GM19467 (cell line): ENCODE measurements around the gene COL16A1.

Source experiments
- ATAC-seq: cut with Tn5 transposase; IDR thresholded peaks from one replicate; pipeline ENCODE4 v1.9.1; 2021; ENCODE audit warnings: mild to moderate bottlenecking, moderate library complexity; ENCODE audit not compliant: unreplicated experiment

Gene COL16A1

DNA sequence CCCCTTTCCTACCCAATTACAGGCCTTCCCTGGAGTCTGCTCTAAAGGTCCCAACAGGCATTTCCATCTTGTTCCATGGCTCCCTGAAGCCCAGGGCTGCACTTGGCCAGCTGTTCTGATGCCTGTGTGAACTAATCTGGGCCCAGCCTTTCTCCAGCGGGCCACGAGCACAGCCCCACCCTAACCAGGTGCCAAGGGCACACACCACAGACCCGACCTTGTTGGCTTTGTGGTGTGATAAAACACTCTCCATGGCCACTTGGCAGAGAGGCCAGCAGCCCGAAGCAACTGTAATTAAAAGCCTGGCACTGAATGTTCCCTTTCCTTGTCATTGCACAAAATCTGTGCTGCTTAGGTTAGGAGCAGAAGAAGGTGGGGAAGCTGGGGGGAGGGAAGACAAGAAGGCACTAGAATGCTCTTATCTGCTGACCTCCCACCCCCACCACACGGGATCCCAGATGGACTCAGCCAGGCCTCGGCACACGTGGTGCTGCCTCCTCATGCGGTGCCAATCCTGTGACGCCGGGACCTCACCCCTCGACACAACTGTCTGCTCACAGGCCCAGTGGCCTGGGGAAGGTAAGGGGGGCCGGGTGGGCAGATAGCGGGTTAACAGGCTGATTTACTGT lies 76.4 kb downstream of the COL16A1 start:
- no peak for ATAC-seq

DNA sequence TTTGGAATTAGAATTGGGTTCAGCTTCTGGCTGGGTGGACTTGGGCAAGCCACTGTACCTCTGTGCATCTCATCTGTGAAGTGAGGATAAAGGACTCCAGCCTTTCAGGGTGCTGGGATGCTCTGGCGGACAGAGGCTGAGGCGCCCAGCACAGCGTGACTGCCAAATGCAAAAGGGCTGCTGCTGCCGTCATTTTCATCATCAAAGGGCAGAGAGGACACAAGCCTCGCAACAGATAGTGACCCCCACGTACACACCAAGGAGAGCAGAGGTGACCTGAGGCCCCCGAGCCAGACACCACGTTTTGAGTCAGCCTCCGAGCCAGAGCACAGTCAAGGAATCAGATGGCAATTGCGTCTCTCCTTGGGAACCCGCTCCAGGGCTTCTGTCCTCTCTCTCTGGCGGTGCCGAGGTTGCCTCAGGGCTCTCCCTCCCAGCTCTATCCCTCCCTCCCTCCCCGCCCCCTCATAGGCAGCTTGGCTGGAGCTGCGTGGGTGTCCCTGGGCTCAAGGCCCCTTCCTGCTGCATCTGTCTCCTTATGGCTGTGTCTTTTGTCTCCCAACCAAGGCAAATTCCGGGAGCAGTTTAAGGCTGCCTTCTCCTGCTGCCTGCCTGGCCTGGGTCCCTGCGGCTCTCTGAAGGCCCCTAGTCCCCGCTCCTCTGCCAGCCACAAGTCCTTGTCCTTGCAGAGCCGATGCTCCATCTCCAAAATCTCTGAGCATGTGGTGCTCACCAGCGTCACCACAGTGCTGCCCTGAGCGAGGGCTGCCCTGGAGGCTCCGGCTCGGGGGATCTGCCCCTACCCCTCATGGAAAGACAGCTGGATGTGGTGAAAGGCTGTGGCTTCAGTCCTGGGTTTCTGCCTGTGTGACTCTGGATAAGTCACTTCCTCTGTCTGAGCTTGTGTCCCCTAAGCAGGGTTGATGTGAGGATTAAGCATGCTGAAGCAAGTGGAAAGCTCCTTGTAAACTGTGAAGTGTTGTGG lies 77.3 kb downstream of the COL16A1 start:
- no peak for ATAC-seq

GRCh38 chr1:31625561-31626222 lies 78.1 kb downstream of the COL16A1 start:
- ATAC-seq, result no peak

DNA sequence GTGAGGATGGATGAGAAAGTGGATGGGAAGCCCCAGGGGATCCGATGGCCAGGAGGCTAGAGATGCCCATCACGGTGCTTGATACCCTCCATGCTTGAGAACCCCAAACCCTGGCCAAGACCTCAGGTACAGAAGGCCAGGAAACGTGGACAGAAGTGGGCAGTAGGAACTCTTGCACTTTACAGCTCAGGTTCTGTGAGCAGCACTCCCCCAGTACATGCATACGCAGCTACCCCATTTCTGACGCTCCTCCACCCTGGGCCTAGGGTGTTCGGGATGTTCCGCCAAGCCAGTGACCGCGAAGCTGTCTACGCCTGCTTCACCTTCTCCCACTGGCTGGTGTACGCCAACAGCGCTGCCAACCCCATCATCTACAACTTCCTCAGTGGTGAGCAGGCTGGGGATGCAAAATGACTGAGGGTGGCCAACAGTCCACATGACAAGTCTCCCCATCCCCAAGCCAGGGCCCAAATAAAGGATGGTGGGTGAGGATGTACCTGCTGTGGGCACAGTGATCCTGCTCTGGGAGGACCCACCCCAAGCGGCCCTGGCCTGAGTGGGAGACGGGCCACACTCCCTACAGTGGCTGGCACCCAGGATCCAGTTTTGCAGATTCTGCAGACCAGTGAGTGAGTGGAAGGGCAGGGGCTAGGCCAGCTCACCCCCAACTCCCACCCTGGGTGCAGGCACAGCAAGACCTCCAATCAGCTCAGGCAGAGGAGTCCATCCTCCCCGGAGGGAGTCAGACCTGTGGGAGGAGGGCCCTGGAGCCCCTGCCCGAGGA lies 78.9 kb downstream of the COL16A1 start:
- no peak for ATAC-seq

- ATAC-seq, result no peak
These were observed 79.5 kb downstream of the COL16A1 start for GRCh38 chr1:31624309-31624708.

DNA sequence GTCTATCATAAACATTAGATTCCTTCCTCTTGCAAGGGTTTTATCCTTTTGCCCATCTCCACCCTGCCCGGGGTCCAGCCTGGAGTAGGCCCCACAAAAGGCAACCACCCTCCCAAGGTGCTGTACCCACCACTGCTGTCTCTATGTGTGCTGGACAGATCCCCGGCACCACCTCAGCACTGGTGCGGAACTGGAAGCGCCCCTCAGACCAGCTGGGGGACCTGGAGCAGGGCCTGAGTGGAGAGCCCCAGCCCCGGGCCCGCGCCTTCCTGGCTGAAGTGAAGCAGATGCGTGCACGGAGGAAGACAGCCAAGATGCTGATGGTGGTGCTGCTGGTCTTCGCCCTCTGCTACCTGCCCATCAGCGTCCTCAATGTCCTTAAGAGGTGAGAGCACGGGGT lies 80.5 kb downstream of the COL16A1 start:
- ATAC-seq, result no peak

- ATAC-seq, result no peak
These were observed 81.7 kb downstream of the COL16A1 start for GRCh38 chr1:31621847-31622730.

DNA sequence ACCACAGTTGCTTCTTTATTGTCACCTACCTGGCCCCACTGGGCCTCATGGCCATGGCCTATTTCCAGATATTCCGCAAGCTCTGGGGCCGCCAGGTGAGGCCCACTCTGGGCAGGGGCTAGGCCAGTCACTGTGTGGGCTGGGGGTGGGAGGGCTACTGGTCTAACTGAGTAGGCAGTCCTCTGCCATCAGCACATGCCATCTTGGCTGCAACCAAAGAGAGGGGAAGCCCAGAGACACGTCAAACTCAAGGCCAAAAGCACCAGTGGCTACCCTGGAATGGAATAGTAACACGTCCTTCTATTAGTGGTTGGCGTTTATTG lies 82.4 kb downstream of the COL16A1 start:
- no peak for ATAC-seq

GRCh38 chr1:31620631-31621497 lies 83.0 kb downstream of the COL16A1 start:
- ATAC-seq, result no peak

GRCh38 chr1:31618916-31619846 lies 84.6 kb downstream of the COL16A1 start:
- no peak for ATAC-seq

GRCh38 chr1:31617916-31618746 lies 85.7 kb downstream of the COL16A1 start:
- ATAC-seq, result no peak

DNA sequence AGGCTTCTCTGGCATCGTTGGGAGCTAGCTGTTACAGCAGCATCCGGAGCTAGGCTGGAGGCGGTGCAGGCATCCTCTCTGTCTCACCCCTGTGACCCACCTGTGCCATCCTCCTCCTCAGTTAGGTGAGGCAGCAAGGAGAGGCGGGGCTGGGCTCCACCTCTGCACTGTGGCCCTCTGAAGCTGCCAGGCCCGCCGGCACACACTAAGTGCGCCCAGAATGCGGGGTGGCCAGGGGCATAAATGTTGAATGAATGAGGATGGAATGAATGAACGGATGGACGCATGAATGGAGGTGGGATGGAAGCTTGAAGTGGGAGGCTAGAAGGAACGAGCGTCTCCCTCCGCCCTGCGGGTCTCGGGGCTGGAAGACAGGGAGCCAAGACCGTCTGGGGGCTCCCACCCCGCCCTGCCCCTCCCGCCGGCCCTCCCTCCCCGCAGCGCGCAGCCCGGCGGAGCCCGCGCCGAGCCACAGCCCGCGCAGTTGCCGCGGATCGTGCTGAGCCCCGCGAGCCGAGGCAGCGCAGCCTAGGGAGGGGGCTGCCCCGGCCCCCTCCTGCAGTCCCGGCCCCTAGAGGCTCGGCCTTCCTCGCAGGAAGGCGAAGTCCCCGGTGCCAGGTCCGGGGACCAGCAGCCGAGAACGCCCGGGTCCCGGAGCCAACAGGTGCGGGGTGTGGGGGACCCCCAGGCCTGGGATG lies 86.5 kb downstream of the COL16A1 start, which contains the start of gene HCRTR1:
HCRTR1 (plus strand) TSS at position 472 of the 698 bp plus-strand sequence. CDS start 1,504 bp downstream, outside the sequence.
- ATAC-seq, result no peak

- no peak for ATAC-seq
These were observed 87.9 kb downstream of the COL16A1 start for GRCh38 chr1:31615939-31616338.

DNA sequence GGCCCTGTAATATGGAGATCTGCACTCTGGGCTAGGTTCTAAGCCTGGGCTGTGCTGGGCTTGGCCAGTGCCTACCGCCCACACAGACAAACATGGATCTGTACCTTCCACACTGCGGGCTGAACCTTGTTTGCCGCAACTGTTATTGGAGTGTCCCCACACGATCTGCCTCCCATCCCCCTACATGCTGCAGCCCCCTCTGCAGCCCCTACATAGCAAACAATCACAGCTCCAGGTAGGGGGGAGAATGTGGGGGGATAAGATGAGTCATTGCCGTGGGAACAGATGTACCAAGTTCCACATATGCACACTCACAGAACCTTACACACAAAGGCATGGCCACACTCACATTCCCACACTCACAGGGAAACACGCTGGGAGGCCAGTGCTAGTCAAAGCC lies 88.4 kb downstream of the COL16A1 start:
- ATAC-seq, result no peak

DNA sequence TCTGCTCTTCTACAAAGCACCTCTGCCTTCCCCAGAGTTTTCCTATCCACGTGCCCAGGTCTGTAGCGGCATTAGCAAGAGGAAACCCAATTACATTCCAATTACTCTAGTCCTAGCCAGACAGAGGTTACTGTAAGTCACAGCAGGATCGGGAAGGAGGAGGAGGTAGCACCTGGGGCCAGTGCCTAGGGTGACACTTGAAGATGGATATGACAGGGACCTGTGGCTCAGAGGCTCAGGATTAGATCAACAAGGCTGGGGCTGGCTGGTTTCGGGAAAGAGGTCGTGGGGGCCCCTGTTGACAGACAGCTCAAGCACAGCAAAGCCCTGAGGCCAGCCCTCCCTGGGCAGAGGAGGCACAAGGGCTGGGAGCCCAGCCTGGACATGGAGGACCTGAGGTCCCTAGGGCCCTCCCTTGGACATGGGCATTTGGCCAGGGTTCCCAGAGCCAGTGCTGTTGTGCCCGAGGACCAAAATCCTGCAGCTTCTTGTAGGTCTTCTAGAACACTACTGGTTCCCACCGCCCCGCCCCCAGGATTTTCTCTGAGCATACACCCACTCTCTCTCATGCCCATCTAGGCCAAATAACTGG lies 89.3 kb downstream of the COL16A1 start:
- ATAC-seq, result no peak

- no peak for ATAC-seq
These were observed 94.2 kb downstream of the COL16A1 start for GRCh38 chr1:31609514-31610118.
